ENCODE measurements around the gene BHLHE40.

- TF ChIP-seq EP300 (IDR thresholded peaks at IDR 0.05) (no peak), CTCF (IDR thresholded peaks at IDR 0.05) (no peak)
Observed at GRCh38 chr3:4977853-4978203, 1.4 kb upstream of the BHLHE40 start.

Data from sigmoid colon (tissue), 4 donors.